ENCODE measurements around the gene ARHGAP18. TPM values are rescaled to one million over a fixed set of nuclear protein-coding genes. Genes with fewer than 3 reads are reported as not detected.
A peak's percentile ranks its signal among the peaks of the same experiment; 100 is the strongest.

Gene ARHGAP18
- total and polyA plus RNA-seq, 2 of the 13 experiments (the other 11 are each of a cell fraction or from before 2014, with no cell fraction given) = 58.2 to 115 TPM

DNA sequence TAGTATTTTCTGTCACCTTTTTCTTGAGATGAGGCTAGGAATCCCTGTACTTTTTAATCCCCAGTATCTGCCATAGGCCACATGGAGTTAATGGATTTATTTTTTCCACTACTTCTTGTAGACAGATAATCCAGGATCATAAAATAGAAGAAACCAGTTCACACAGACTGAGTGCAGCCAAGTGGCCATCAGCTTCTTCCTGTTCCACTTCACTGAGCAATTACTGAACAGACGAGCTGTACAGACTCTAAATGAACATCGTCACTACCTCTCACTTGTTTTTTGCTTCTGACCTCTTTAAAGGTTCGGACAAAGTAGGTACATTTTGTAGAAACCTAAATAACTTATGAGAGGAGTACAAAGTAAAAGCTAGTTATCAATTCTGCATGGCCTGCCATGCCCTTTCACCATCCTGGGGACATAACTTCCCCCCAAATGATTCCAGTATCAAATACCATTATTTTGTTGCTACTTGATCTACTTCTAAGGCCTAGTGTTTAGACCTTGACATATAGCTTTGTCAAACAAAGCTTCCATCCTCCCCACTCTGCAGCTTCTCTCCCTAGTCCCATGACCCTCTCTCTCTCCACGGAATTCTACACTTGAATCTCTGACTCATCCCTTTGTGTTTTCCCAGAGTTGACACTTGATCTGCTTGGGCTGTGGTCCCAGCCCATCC lies 34.4 kb upstream of the ARHGAP18 start (continued):
- TF ChIP-seq JUND (CRISPR knock-in tag; IDR thresholded peaks at IDR 0.05) = 0 out of 2 replicates have a peak, but pooled peaks have one; percentile 42
- TF ChIP-seq, protein P1, sequence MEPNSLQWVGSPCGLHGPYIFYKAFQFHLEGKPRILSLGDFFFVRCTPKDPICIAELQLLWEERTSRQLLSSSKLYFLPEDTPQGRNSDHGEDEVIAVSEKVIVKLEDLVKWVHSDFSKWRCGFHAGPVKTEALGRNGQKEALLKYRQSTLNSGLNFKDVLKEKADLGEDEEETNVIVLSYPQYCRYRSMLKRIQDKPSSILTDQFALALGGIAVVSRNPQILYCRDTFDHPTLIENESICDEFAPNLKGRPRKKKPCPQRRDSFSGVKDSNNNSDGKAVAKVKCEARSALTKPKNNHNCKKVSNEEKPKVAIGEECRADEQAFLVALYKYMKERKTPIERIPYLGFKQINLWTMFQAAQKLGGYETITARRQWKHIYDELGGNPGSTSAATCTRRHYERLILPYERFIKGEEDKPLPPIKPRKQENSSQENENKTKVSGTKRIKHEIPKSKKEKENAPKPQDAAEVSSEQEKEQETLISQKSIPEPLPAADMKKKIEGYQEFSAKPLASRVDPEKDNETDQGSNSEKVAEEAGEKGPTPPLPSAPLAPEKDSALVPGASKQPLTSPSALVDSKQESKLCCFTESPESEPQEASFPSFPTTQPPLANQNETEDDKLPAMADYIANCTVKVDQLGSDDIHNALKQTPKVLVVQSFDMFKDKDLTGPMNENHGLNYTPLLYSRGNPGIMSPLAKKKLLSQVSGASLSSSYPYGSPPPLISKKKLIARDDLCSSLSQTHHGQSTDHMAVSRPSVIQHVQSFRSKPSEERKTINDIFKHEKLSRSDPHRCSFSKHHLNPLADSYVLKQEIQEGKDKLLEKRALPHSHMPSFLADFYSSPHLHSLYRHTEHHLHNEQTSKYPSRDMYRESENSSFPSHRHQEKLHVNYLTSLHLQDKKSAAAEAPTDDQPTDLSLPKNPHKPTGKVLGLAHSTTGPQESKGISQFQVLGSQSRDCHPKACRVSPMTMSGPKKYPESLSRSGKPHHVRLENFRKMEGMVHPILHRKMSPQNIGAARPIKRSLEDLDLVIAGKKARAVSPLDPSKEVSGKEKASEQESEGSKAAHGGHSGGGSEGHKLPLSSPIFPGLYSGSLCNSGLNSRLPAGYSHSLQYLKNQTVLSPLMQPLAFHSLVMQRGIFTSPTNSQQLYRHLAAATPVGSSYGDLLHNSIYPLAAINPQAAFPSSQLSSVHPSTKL (CRISPR knock-in tag; IDR thresholded peaks at IDR 0.05) = peak; percentile 57; the same call in 1 of the 2 replicates
- TF ChIP-seq SOX13 (IDR thresholded peaks at IDR 0.05) = no peak
- TF ChIP-seq SOX13 (CRISPR knock-in tag; conservative IDR thresholded peaks at IDR 0.05 in 1 of 2, IDR thresholded peaks at IDR 0.05 in 1 of 2) = peak in 1 of 2 experiments; percentile 73; a peak in 2 of 4 replicates
- TF ChIP-seq, protein P2, sequence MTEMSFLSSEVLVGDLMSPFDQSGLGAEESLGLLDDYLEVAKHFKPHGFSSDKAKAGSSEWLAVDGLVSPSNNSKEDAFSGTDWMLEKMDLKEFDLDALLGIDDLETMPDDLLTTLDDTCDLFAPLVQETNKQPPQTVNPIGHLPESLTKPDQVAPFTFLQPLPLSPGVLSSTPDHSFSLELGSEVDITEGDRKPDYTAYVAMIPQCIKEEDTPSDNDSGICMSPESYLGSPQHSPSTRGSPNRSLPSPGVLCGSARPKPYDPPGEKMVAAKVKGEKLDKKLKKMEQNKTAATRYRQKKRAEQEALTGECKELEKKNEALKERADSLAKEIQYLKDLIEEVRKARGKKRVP (CRISPR knock-in tag; IDR thresholded peaks at IDR 0.05) = 0 out of 4 replicates have a peak, but pooled peaks of 1 of the 2 experiments have one; percentile 23
- TF ChIP-seq, protein P3, sequence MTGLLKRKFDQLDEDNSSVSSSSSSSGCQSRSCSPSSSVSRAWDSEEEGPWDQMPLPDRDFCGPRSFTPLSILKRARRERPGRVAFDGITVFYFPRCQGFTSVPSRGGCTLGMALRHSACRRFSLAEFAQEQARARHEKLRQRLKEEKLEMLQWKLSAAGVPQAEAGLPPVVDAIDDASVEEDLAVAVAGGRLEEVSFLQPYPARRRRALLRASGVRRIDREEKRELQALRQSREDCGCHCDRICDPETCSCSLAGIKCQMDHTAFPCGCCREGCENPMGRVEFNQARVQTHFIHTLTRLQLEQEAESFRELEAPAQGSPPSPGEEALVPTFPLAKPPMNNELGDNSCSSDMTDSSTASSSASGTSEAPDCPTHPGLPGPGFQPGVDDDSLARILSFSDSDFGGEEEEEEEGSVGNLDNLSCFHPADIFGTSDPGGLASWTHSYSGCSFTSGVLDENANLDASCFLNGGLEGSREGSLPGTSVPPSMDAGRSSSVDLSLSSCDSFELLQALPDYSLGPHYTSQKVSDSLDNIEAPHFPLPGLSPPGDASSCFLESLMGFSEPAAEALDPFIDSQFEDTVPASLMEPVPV (CRISPR knock-in tag; IDR thresholded peaks at IDR 0.05) = no peak
- no peak for TF ChIP-seq CBFB (CRISPR knock-in tag; IDR thresholded peaks at IDR 0.05)
- TF ChIP-seq ELF3 (CRISPR knock-in tag; IDR thresholded peaks at IDR 0.05) = 0 out of 2 replicates have a peak, but pooled peaks have one; percentile 10
- TF ChIP-seq SIX4 (CRISPR knock-in tag; IDR thresholded peaks at IDR 0.05) = peak; percentile 43; the same call in 1 of the 2 replicates
- TF ChIP-seq ZNF737 (CRISPR knock-in tag; IDR thresholded peaks at IDR 0.05; ENCODE audit: borderline replicate concordance) = no peak
- TF ChIP-seq, protein P4, sequence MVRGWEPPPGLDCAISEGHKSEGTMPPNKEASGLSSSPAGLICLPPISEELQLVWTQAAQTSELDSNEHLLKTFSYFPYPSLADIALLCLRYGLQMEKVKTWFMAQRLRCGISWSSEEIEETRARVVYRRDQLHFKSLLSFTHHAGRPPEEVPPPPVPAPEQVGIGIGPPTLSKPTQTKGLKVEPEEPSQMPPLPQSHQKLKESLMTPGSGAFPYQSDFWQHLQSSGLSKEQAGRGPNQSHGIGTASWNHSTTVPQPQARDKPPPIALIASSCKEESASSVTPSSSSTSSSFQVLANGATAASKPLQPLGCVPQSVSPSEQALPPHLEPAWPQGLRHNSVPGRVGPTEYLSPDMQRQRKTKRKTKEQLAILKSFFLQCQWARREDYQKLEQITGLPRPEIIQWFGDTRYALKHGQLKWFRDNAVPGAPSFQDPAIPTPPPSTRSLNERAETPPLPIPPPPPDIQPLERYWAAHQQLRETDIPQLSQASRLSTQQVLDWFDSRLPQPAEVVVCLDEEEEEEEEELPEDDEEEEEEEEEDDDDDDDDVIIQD (CRISPR knock-in tag; IDR thresholded peaks at IDR 0.05; ENCODE audit: low read depth) = peak; percentile 71; the same call in 1 of the 2 replicates
- peak; percentile 84; the same call in 1 of the 2 replicates for TF ChIP-seq SIX1 (CRISPR knock-in tag; IDR thresholded peaks at IDR 0.05; ENCODE audit: borderline replicate concordance)
- TF ChIP-seq FOXA3 (CRISPR knock-in tag; IDR thresholded peaks at IDR 0.05) = peak; percentile 44
- peak; percentile 96 for TF ChIP-seq FOSL2 (CRISPR knock-in tag; IDR thresholded peaks at IDR 0.05)
- TF ChIP-seq FOXP1 (IDR thresholded peaks at IDR 0.05) = no peak
- TF ChIP-seq FOXP1 (CRISPR knock-in tag; IDR thresholded peaks at IDR 0.05) = no peak
